GM10248 (cell line): ENCODE measurements around the gene PLEKHA7.

ENCODE experiments used
- CTCF ChIA-PET: fragments of 300-600 bp; sonication (Branson Sonifier 250); formaldehyde crosslinking; extraction: SDS; loops from one replicate; lab custom pipeline; 2021; ENCODE audit warnings: antibody characterized with exemption; lab: Yijun Ruan, JAX
- POLR2A ChIA-PET: fragments of 350-650 bp; sonication (Branson Sonifier 250); formaldehyde crosslinking; extraction: SDS; loops from one replicate; lab custom pipeline; 2020; ENCODE audit warnings: antibody characterized with exemption; lab: Yijun Ruan, JAX
- DNase-seq: peaks from one replicate; pipeline ENCODE4 v3.0.0; 2012; ENCODE audit errors: extremely low spot score
- TF ChIP-seq, protein P1 (sequence below): IDR thresholded peaks from 2 replicates; pipeline ENCODE4 v1.5.1; 2012; ENCODE audit warnings: mild to moderate bottlenecking, low read depth; ENCODE audit errors: extremely low read depth, missing control alignments, control extremely low read depth

Gene PLEKHA7

DNA sequence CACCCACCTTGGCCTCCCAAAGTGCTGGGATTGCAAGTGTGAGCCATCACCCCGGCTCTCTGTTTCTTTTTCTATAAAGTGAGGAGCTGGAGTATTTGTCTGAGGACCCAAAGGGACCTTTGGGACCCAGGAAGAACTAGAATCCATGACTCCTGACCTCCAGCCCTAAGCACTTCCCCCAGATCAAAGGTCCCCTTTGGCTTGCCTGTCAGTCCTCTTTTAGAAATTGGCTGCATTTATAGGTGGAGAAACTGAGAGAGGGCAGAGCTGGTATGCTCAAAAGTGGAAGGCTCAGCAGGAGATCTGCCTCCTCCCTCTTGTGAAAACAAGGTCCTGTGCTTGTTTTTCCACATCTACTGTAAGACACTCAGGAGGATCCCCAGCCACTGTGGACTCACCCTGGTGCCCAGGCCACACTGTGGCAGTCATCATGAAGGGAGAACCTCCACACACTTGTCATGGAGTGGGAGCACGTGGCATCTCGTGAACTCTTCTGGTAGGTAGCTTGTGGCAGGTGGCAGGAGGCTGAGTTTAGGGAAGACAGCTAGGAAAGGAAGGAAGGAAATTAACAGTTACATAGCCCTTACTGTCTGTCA is 12.4 kb upstream of the PLEKHA7 start:
- DNase-seq = no peak
- POLR2A ChIA-PET = no interaction called here
- CTCF ChIA-PET = interaction anchor here (1.3 to 2.6 kb wide), 3 partner anchors 11 to 36 kb away, joined by 5 to 6 read pairs (median 5); no protein-coding TSS in a partner anchor
- TF ChIP-seq, protein P1, sequence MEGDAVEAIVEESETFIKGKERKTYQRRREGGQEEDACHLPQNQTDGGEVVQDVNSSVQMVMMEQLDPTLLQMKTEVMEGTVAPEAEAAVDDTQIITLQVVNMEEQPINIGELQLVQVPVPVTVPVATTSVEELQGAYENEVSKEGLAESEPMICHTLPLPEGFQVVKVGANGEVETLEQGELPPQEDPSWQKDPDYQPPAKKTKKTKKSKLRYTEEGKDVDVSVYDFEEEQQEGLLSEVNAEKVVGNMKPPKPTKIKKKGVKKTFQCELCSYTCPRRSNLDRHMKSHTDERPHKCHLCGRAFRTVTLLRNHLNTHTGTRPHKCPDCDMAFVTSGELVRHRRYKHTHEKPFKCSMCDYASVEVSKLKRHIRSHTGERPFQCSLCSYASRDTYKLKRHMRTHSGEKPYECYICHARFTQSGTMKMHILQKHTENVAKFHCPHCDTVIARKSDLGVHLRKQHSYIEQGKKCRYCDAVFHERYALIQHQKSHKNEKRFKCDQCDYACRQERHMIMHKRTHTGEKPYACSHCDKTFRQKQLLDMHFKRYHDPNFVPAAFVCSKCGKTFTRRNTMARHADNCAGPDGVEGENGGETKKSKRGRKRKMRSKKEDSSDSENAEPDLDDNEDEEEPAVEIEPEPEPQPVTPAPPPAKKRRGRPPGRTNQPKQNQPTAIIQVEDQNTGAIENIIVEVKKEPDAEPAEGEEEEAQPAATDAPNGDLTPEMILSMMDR = no peak

DNA sequence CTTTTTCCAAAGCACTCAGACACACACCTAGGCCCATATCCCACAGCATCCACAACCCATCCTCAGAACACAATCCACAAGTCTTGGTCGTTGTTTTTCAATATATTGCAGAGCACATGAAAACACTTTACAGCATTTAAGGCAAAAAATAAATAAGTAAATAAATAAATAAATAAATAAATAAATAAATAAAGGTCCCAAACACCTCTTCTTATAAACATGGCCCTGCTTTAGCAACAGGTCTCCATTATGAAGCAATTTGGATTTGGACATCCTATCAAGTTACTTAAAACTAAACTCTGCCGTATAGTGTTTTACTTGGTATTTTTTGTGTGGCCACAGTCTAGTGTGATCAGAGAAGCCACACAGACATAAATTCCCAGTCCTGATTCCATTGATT is 10.7 kb upstream of the PLEKHA7 start:
- DNase-seq = no peak
- ChIA-PET POLR2A (no interaction called here), CTCF (interaction anchor here (2.6 kb wide), 1 partner anchor 26 kb away, joined by 5 read pairs; no protein-coding TSS in a partner anchor)
- TF ChIP-seq, protein P1 = no peak

DNA sequence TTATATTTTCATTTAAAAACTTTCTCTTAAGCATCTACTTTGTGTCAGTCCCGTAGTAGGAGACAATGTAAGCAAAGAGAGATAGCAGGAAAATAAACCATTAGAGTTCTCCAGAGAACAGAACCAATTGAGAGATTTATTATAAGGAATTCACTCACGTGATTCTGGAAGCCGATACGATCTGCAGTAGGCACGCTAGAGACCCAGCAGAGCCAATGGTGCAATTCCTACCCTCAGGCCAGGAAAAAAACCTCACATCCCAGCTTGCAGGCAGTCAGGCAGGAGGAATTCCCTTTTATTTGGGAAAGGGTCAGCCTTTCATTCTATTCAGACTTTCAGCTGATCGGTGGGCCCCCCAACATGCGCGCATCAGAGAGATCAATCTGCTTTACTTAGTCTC is 7.3 kb upstream of the PLEKHA7 start:
- DNase-seq = no peak
- CTCF ChIA-PET = interaction anchor here (1.3 kb wide), 1 partner anchor 21 kb away, joined by 4 read pairs; no protein-coding TSS in a partner anchor
- POLR2A ChIA-PET = no interaction called here
- TF ChIP-seq, protein P1 = no peak

DNA sequence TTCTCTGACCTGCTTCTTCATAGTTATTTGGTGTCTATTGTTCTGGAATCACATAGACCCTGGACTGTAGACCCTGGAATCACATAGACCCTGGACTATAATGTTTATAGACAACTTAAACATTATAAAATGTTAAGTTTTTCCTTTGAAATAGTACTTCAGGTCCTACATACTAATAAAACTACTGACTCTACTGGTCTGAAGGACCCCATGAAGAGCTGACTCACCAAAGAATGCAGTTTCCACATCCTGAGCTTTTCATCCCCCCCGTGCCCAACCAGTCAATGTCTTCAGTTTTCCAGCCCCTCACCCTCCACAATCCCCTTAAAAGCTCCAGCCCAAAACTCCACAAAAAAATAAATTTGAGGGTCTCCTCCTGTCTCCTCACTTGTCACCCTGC is 6.6 kb upstream of the PLEKHA7 start:
- ChIA-PET CTCF (interaction anchor here (1.3 kb wide), 1 partner anchor 21 kb away, joined by 4 read pairs; no protein-coding TSS in a partner anchor), POLR2A (no interaction called here)
- no peak for DNase-seq
- TF ChIP-seq, protein P1 = no peak

DNA sequence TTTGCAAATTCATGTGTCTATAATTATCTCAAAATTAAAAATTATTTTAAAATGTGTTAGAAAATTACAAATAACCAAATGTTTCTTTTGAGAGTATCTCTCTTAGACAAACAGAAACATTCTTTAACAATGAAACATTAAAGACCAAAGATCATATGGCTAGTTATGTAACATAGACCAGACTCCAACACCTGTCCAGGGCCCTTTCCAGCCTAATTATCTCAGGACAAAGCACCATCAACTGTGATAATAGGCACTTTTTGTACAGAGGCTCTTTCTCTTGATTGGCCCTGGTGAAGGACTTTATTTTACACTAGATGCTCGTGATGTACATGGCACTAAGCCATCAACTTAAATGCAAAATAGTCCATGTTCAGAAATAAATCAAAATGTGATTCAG is 5.0 kb upstream of the PLEKHA7 start:
- CTCF ChIA-PET = no interaction called here

DNA sequence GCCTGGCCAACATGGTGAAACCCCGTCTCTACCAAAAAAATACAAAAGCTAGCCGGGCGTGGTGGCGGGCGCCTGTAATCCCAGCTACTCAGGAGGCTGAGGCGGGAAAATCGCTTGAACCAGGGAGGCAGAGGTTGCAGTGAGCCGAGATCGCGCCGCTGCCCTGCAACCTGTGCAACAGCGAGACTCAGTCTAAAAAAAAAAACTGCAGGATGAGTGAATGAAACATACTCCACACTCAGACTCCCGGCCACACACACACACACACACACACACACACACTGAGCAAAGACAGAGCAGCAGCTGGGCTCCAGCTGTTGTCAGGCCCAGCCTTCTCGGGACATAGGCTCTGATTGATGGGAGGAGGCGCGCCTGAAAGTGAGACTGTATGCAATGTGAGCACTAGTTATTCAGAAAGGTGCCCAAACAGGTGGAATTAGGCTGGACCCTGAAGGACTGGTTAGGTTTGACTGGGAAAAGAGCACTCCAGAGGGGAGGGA is 1.5 kb upstream of the PLEKHA7 start:
- CTCF ChIA-PET = interaction anchor here (1.0 to 2.3 kb wide), 7 partner anchors 11 to 1188 kb away, joined by 3 to 5 read pairs (median 3); no protein-coding TSS in a partner anchor
- no peak for DNase-seq
- POLR2A ChIA-PET = no interaction called here
- TF ChIP-seq, protein P1 = no peak

More for the DNA sequence above, 5.0 kb upstream of the PLEKHA7 start:
- TF ChIP-seq, protein P1 = no peak
- no peak for DNase-seq
- POLR2A ChIA-PET = no interaction called here
